ENCODE data around the gene TAPT1. TPM values are rescaled to one million over a fixed set of nuclear protein-coding genes. Genes with fewer than 3 reads are reported as not detected.
"Not testable (repeated sequence)": the region's sequence is repeated elsewhere in the genome, so short reads cannot be mapped to it uniquely, and the experiment has no call there.

The TAPT1 gene
- polyA plus RNA-seq, 12 donors, result 27.3 to 59.9 (median 41.2) TPM; not detected in 1

- DNase-seq, result no peak
Observed at GRCh38 chr4:16222957-16223527, 3.2 kb downstream of the TAPT1 start.

GRCh38 chr4:16218950-16219349, 7.3 kb downstream of the TAPT1 start:
- DNase-seq, result no peak

- DNase-seq, result no peak
Observed at GRCh38 chr4:16217300-16218051, 8.8 kb downstream of the TAPT1 start.

GRCh38 chr4:16213121-16213520, 13.2 kb downstream of the TAPT1 start:
- DNase-seq, result no peak

GRCh38 chr4:16212138-16212782, 14.0 kb downstream of the TAPT1 start:
- DNase-seq, result no peak

GRCh38 chr4:16207409-16207808, 18.9 kb downstream of the TAPT1 start:
- DNase-seq, result no peak

- no peak for DNase-seq
Observed at GRCh38 chr4:16206848-16207247, 19.4 kb downstream of the TAPT1 start.

- DNase-seq, result no peak
Observed at GRCh38 chr4:16206301-16206700, 20.0 kb downstream of the TAPT1 start.

- no peak for DNase-seq
Observed at GRCh38 chr4:16205298-16206164, 20.7 kb downstream of the TAPT1 start.

- no peak for DNase-seq
Observed at GRCh38 chr4:16204505-16204904, 21.8 kb downstream of the TAPT1 start.

GRCh38 chr4:16203083-16203482, 23.2 kb downstream of the TAPT1 start:
- DNase-seq, result no peak

GRCh38 chr4:16202598-16202997, 23.7 kb downstream of the TAPT1 start:
- no peak for DNase-seq

- DNase-seq, result no peak
Observed at GRCh38 chr4:16199093-16199492, 27.2 kb downstream of the TAPT1 start.

GRCh38 chr4:16197876-16198665, 28.2 kb downstream of the TAPT1 start:
- no peak for DNase-seq

- peak; percentile 20 for DNase-seq
Observed at GRCh38 chr4:16196482-16197393, 29.5 kb downstream of the TAPT1 start.

GRCh38 chr4:16195209-16195608, 31.1 kb downstream of the TAPT1 start:
- DNase-seq, result no peak

GRCh38 chr4:16194798-16195197, 31.5 kb downstream of the TAPT1 start:
- not testable (repeated sequence) for DNase-seq

GRCh38 chr4:16194214-16194613, 32.1 kb downstream of the TAPT1 start:
- peak; percentile 43 for DNase-seq

GRCh38 chr4:16192631-16193518, 33.4 kb downstream of the TAPT1 start:
- no peak for DNase-seq

Measured in muscle of arm (tissue), 12 donors.